Measurements from ENCODE around the gene ZNF385B.

Gene ZNF385B

GRCh38 chr2:179854891-179855290 is 6.5 kb downstream of the ZNF385B start:
- no peak for DNase-seq

- no peak for DNase-seq
Measured at GRCh38 chr2:179853108-179853507, 8.3 kb downstream of the ZNF385B start.

GRCh38 chr2:179850188-179850587 is 11.2 kb downstream of the ZNF385B start:
- DNase-seq, result no peak

- no peak for DNase-seq
Measured at GRCh38 chr2:179849719-179850118, 11.7 kb downstream of the ZNF385B start.

- no peak for DNase-seq
Measured at GRCh38 chr2:179843541-179843940, 17.9 kb downstream of the ZNF385B start.

- peak; percentile 2 for DNase-seq
Measured at GRCh38 chr2:179842498-179843153, 18.8 kb downstream of the ZNF385B start.

GRCh38 chr2:179840840-179841239 is 20.6 kb downstream of the ZNF385B start:
- DNase-seq, result no peak

GRCh38 chr2:179837408-179837807 is 24.0 kb downstream of the ZNF385B start:
- no peak for DNase-seq

- DNase-seq, result no peak
Measured at GRCh38 chr2:179830043-179830787, 31.2 kb downstream of the ZNF385B start.

- no peak for DNase-seq
Measured at GRCh38 chr2:179826297-179826696, 35.1 kb downstream of the ZNF385B start.

GRCh38 chr2:179825494-179825893 is 35.9 kb downstream of the ZNF385B start:
- no peak for DNase-seq

- DNase-seq, result no peak
Measured at GRCh38 chr2:179824961-179825360, 36.5 kb downstream of the ZNF385B start.

GRCh38 chr2:179822540-179822939 is 38.9 kb downstream of the ZNF385B start:
- no peak for DNase-seq

- DNase-seq, result no peak
Measured at GRCh38 chr2:179818546-179818945, 42.9 kb downstream of the ZNF385B start.

- no peak for DNase-seq
Measured at GRCh38 chr2:179817181-179817841, 44.1 kb downstream of the ZNF385B start.

- no peak for DNase-seq
Measured at GRCh38 chr2:179814050-179814449, 47.4 kb downstream of the ZNF385B start.

- DNase-seq, result no peak
Measured at GRCh38 chr2:179812501-179812900, 48.9 kb downstream of the ZNF385B start.

- DNase-seq, result no peak
Measured at GRCh38 chr2:179811042-179811441, 50.4 kb downstream of the ZNF385B start.

GRCh38 chr2:179809606-179810005 is 51.8 kb downstream of the ZNF385B start:
- no peak for DNase-seq

GRCh38 chr2:179805001-179805400 is 56.4 kb downstream of the ZNF385B start:
- DNase-seq, result no peak

- DNase-seq, result no peak
Measured at GRCh38 chr2:179804206-179804605, 57.2 kb downstream of the ZNF385B start.

- no peak for DNase-seq
Measured at GRCh38 chr2:179802051-179802882, 59.1 kb downstream of the ZNF385B start.

GRCh38 chr2:179800776-179801175 is 60.6 kb downstream of the ZNF385B start:
- DNase-seq, result no peak
